H1 (cell line): ENCODE measurements around the gene TBC1D9. TPM values are rescaled to one million over a fixed set of nuclear protein-coding genes. Genes with fewer than 3 reads are reported as not detected.

ENCODE experiments used
- HDAC6 ChIP-seq: IDR thresholded peaks from one replicate; pipeline ENCODE4 v1.7.1; 2012; ENCODE audit warnings: low read depth, mild to moderate bottlenecking, inconsistent platforms, low read length, moderate library complexity
- KDM4A ChIP-seq: IDR thresholded peaks from one replicate; pipeline ENCODE4 v1.7.1; 2012; ENCODE audit warnings: low read depth, mild to moderate bottlenecking, moderate library complexity, low read length, inconsistent platforms; ENCODE audit not compliant: severe bottlenecking
- SIX5 ChIP-seq: IDR thresholded peaks from 2 replicates; pipeline ENCODE4 v1.6.1; 2011; ENCODE audit warnings: mild to moderate bottlenecking, low read depth, low read length
- polyA plus RNA-seq, 7 experiments: library from polyadenylated mRNA; depleted of rRNA in 3 of 7; stranded (reverse) in 5 of 7; unstranded in 2 of 7; fragments of >200 nt in 5 of 7; fragments of 200-250 nt in 2 of 7; gene quantifications; 1 replicate in 5 of 7; 2 replicates in 1 of 7; 4 replicates in 1 of 7; pipeline versions ENCODE4 v1.2.1 to v1.2.3, GENCODE V29; 2011 to 2013; ENCODE audit warnings: missing spikeins in 2 of 7, mixed read lengths in 2 of 7
- total RNA-seq: library from RNA; stranded (reverse); fragmentation: NEBNext Ultra II Directional; extraction: Animal tissue kit (Norgen Biotek cat#: 25700); gene quantifications from 2 replicates; pipeline ENCODE4 v1.2.1, GENCODE V29; 2021

The TBC1D9 gene
- total and polyA plus RNA-seq, 2 of the 8 experiments (the other 6 are each of a cell fraction or from before 2014, with no cell fraction given), result 0.94 to 1.0 TPM

DNA sequence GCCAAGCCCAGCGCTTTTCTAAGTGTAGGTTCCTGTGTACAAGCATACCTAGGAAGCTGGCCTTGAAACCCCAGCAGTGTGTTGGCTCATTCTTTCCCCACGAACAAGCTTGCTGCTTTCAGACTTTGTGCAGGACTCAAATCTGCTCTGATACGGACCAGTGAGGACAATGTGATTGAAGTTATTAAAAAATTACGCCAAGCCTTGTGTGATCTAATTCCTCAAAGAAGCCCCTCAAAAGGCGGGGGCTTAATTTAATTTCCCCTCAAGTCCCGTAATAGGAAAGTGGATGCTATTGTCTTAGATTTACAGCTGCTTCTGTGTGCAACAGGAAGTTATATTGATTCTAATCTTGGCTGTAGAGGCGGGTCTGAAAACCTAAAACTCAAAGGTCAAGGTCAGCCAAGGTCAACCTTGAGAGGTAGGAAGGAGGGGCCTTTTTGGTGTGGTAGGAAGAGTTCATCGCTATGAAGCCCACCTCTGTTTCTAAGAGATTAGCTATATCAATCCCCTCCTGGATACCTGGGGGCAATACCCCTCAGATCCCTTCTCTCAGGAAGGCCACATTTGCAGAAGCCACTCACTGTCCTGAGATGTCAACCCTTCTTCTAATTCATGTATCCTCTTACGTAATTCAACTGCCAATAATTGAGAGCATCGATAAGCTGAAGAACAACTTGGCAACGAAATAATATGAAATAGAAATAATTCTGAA, 45.1 kb downstream of the TBC1D9 start (continued):
- TF ChIP-seq HDAC6, result no peak
- no peak for TF ChIP-seq KDM4A
- no peak for TF ChIP-seq SIX5
